GM23338 (cell line): ENCODE measurements around the gene PSD. TPM values are rescaled to one million over a fixed set of nuclear protein-coding genes. Genes with fewer than 3 reads are reported as not detected.

Experiments used
- ATAC-seq: fragments of 200-7000 bp; cut with Tn5 transposase; 3 replicates; pipeline ENCODE4 v1.9.1; 2020
- DNase-seq: peaks from one replicate; pipeline ENCODE4 v3.0.0-alpha.2; 2015; ENCODE audit warnings: low spot score
- H2AFZ ChIP-seq: fragments of 200-600 bp; sonication (generic); 2 replicates; pipeline ENCODE4 v1.8.0; 2016; ENCODE audit warnings: antibody characterized with exemption, mild to moderate bottlenecking, moderate library complexity
- H3F3A ChIP-seq: fragments of 200-600 bp; sonication (generic); replicated peaks from 2 replicates; pipeline ENCODE4 v1.8.0; 2017; ENCODE audit warnings: antibody characterized with exemption, mixed run types, low read depth
- H3K27ac ChIP-seq: fragments of 200-600 bp; sonication (generic); 2 replicates; pipeline ENCODE4 v1.6.1; 2016; ENCODE audit warnings: low read depth
- H3K27me3 ChIP-seq: fragments of 200-600 bp; sonication (generic); 2 replicates; pipeline ENCODE4 v1.8.0; 2016; ENCODE audit warnings: mild to moderate bottlenecking, mixed run types, moderate library complexity; ENCODE audit not compliant: insufficient read depth
- H3K36me3 ChIP-seq: fragments of 200-600 bp; sonication (generic); 2 replicates; pipeline ENCODE4 v1.8.0; 2016; ENCODE audit warnings: mild to moderate bottlenecking; ENCODE audit not compliant: insufficient read depth
- H3K4me1 ChIP-seq: fragments of 200-600 bp; sonication (generic); 2 replicates; pipeline ENCODE4 v1.8.0; 2016; ENCODE audit warnings: mild to moderate bottlenecking, moderate library complexity; ENCODE audit not compliant: insufficient read depth
- H3K4me2 ChIP-seq: fragments of 200-600 bp; sonication (generic); 2 replicates; pipeline ENCODE4 v1.7.1; 2017; ENCODE audit warnings: mixed run types
- H3K4me3 ChIP-seq: fragments of 200-600 bp; sonication (generic); 2 replicates; pipeline ENCODE4 v1.6.1; 2016; ENCODE audit warnings: mixed run types
- H3K79me2 ChIP-seq: fragments of 200-600 bp; sonication (generic); replicated peaks from 2 replicates; pipeline ENCODE4 v1.8.0; 2017; ENCODE audit warnings: mild to moderate bottlenecking; ENCODE audit not compliant: insufficient read depth
- H3K9me2 ChIP-seq: fragments of 200-600 bp; sonication (generic); 2 replicates; pipeline ENCODE4 v1.8.0; 2017; ENCODE audit not compliant: insufficient read depth
- H4K20me1 ChIP-seq: fragments of 200-600 bp; sonication (generic); replicated peaks from 2 replicates; pipeline ENCODE4 v1.8.0; 2017; ENCODE audit warnings: mild to moderate bottlenecking; ENCODE audit not compliant: insufficient read depth
- H3K27ac Mint-ChIP-seq: 2 replicates; pipeline ENCODE4 v1.8.0; 2020; ENCODE audit warnings: inconsistent platforms, mild to moderate bottlenecking, moderate library complexity, mixed read lengths
- H3K27me3 Mint-ChIP-seq: 3 replicates; pipeline ENCODE4 v1.8.0; 2022; ENCODE audit warnings: low read depth, mild to moderate bottlenecking, moderate library complexity, mixed read lengths, inconsistent platforms; ENCODE audit not compliant: insufficient read depth, poor library complexity
- H3K36me3 Mint-ChIP-seq: 3 replicates; pipeline ENCODE4 v1.8.0; 2021; ENCODE audit warnings: low read depth, mild to moderate bottlenecking, inconsistent platforms, moderate library complexity, mixed read lengths
- H3K4me1 Mint-ChIP-seq: 3 replicates; pipeline ENCODE4 v1.8.0; 2020; ENCODE audit warnings: mild to moderate bottlenecking, inconsistent platforms, mixed read lengths
- H3K4me3 Mint-ChIP-seq: 3 replicates; pipeline ENCODE4 v1.8.0; 2021; ENCODE audit warnings: moderate library complexity, mild to moderate bottlenecking, inconsistent platforms, mixed read lengths
- H3K9me3 Mint-ChIP-seq: 3 replicates; pipeline ENCODE4 v1.8.0; 2020; ENCODE audit warnings: moderate library complexity, mild to moderate bottlenecking, inconsistent platforms, mixed read lengths
- CREB1 ChIP-seq: fragments of 250-450 bp; sonication (Bioruptor Pico); IDR thresholded peaks from 2 replicates; pipeline ENCODE4 v1.5.0; 2020; ENCODE audit warnings: low read depth, mild to moderate bottlenecking, moderate library complexity
- CTCF ChIP-seq, 2 experiments: fragments of 200-600 bp in 1 of 2; sonication (generic) in 1 of 2; conservative IDR thresholded peaks; 2 replicates each; pipeline versions ENCODE4 v1.5.1 to v1.6.1; 2016 to 2017; ENCODE audit warnings: antibody characterized with exemption in 2 of 2, low read depth in 2 of 2, mild to moderate bottlenecking in 2 of 2, moderate library complexity in 1 of 2
- EZH2 ChIP-seq: fragments of 200-600 bp; sonication (generic); IDR thresholded peaks from one replicate; pipeline ENCODE4 v1.8.0; 2017; ENCODE audit warnings: antibody characterized with exemption, mild to moderate bottlenecking, low read depth; ENCODE audit not compliant: unreplicated experiment
- EZH2phosphoT487 ChIP-seq: fragments of 200-600 bp; sonication (generic); IDR thresholded peaks from one replicate; pipeline ENCODE4 v1.8.1; 2018; ENCODE audit warnings: antibody characterized with exemption; ENCODE audit not compliant: unreplicated experiment
- JUNB ChIP-seq: IDR thresholded peaks from one replicate; pipeline ENCODE4 v1.6.1; 2016; ENCODE audit warnings: antibody characterized with exemption; ENCODE audit not compliant: unreplicated experiment
- NANOG ChIP-seq: IDR thresholded peaks from 2 replicates; pipeline ENCODE4 v1.6.1; 2016; ENCODE audit warnings: antibody characterized with exemption, borderline replicate concordance
- POLR2AphosphoS5 ChIP-seq: IDR thresholded peaks from 2 replicates; pipeline ENCODE4 v1.6.1; 2016; ENCODE audit warnings: antibody characterized with exemption, low read depth
- STAT1 ChIP-seq: IDR thresholded peaks from one replicate; pipeline ENCODE4 v1.6.1; 2016; ENCODE audit warnings: antibody characterized with exemption; ENCODE audit not compliant: unreplicated experiment
- ZNF114 ChIP-seq: fragments of 250-450 bp; sonication (Bioruptor Pico); IDR thresholded peaks from 2 replicates; pipeline ENCODE4 v1.5.0; 2020; ENCODE audit warnings: mild to moderate bottlenecking, moderate library complexity
- ZNF331 ChIP-seq: fragments of 250-450 bp; sonication (Bioruptor Pico); IDR thresholded peaks from 2 replicates; pipeline ENCODE4 v1.5.0; 2020; ENCODE audit warnings: low read depth, mild to moderate bottlenecking, moderate library complexity
- polyA plus RNA-seq: library from polyadenylated mRNA; unstranded; fragments of >200 nt; fragmentation: Nextera tagmentation; extraction: Ambion mirVana; gene quantifications from 2 replicates; pipeline ENCODE4 v1.2.1, GENCODE V29; 2016
- total RNA-seq: library from RNA; depleted of rRNA; stranded (reverse); fragments of >200 nt; shearing (Covaris generic); gene quantifications from 2 replicates; pipeline ENCODE4 v1.2.3, GENCODE V29; 2014
- TF ChIP-seq, protein P1 (sequence below): IDR thresholded peaks from one replicate; pipeline ENCODE4 v1.6.1; 2018; ENCODE audit warnings: antibody characterized with exemption; ENCODE audit not compliant: unreplicated experiment
- TF ChIP-seq, protein P2 (sequence below): IDR thresholded peaks from 2 replicates; pipeline ENCODE4 v1.6.1; 2016; ENCODE audit warnings: antibody characterized with exemption

PSD gene
- total and polyA plus RNA-seq, 2 experiments from 2014 or later = 1.9 to 6.8 TPM

GRCh38 chr10:102402512-102402896 is 16.1 kb downstream of the PSD start:
- no peak overlapping the region for H3K27ac ChIP-seq
- H3K9me2 ChIP-seq = no peaks in the 10 kb centered on the region
- peaks cover 6% of the 10 kb centered on the region for H3K27me3 ChIP-seq
- H3K79me2 ChIP-seq = no peaks in the 10 kb centered on the region
- H3K4me2 ChIP-seq = no peak overlapping the region
- ATAC-seq = no peak
- H3K4me3 ChIP-seq = no peak overlapping the region
- Mint-ChIP-seq H3K4me1 (peaks cover 7% of the 10 kb centered on the region; the same call in 2 of the 3 replicates), H3K27me3 (peaks cover 27% of the 10 kb centered on the region), H3K9me3 (no peaks in the 10 kb centered on the region), H3K27ac (no peak overlapping the region), H3K36me3 (no peaks in the 10 kb centered on the region; the same call in 2 of the 3 replicates), H3K4me3 (no peak overlapping the region)
- H2AFZ ChIP-seq = no peak overlapping the region
- no peak for DNase-seq
- no peaks in the 10 kb centered on the region for H4K20me1 ChIP-seq
- H3K4me1 ChIP-seq = 0 out of 2 replicates have a peak, but pooled peaks cover 3% of the 10 kb centered on the region
- H3K36me3 ChIP-seq = no peaks in the 10 kb centered on the region
- H3F3A ChIP-seq = 0 out of 2 replicates have a peak, but pooled peaks cover 9% of the 10 kb centered on the region
- TF ChIP-seq EZH2 (no peak), CTCF (conservative IDR thresholded peaks at IDR 0.05; ENCODE audit: low read depth in 2 of 2) (no peak), ZNF114 (no peak), ZNF331 (CRISPR knock-in tag) (no peak), CREB1 (CRISPR knock-in tag) (no peak), NANOG (no peak), POLR2AphosphoS5 (no peak), JUNB (no peak), EZH2phosphoT487 (no peak), STAT1 (no peak)
- TF ChIP-seq, protein P1, sequence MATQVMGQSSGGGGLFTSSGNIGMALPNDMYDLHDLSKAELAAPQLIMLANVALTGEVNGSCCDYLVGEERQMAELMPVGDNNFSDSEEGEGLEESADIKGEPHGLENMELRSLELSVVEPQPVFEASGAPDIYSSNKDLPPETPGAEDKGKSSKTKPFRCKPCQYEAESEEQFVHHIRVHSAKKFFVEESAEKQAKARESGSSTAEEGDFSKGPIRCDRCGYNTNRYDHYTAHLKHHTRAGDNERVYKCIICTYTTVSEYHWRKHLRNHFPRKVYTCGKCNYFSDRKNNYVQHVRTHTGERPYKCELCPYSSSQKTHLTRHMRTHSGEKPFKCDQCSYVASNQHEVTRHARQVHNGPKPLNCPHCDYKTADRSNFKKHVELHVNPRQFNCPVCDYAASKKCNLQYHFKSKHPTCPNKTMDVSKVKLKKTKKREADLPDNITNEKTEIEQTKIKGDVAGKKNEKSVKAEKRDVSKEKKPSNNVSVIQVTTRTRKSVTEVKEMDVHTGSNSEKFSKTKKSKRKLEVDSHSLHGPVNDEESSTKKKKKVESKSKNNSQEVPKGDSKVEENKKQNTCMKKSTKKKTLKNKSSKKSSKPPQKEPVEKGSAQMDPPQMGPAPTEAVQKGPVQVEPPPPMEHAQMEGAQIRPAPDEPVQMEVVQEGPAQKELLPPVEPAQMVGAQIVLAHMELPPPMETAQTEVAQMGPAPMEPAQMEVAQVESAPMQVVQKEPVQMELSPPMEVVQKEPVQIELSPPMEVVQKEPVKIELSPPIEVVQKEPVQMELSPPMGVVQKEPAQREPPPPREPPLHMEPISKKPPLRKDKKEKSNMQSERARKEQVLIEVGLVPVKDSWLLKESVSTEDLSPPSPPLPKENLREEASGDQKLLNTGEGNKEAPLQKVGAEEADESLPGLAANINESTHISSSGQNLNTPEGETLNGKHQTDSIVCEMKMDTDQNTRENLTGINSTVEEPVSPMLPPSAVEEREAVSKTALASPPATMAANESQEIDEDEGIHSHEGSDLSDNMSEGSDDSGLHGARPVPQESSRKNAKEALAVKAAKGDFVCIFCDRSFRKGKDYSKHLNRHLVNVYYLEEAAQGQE = no peak
- TF ChIP-seq, protein P2, sequence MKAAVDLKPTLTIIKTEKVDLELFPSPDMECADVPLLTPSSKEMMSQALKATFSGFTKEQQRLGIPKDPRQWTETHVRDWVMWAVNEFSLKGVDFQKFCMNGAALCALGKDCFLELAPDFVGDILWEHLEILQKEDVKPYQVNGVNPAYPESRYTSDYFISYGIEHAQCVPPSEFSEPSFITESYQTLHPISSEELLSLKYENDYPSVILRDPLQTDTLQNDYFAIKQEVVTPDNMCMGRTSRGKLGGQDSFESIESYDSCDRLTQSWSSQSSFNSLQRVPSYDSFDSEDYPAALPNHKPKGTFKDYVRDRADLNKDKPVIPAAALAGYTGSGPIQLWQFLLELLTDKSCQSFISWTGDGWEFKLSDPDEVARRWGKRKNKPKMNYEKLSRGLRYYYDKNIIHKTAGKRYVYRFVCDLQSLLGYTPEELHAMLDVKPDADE = no peak
